Thyroid gland (tissue), 4 donors: ENCODE measurements around the gene SEMA4D. TPM values are rescaled to one million over a fixed set of nuclear protein-coding genes. Genes with fewer than 3 reads are reported as not detected.

Experiments used
- DNase-seq, 2 donors: peaks; one replicate each; pipeline ENCODE4 v3.0.0-alpha.2; 2019
- H3K27ac ChIP-seq, 3 donors: fragments of 200-600 bp; sonication (generic); 1 replicate in 2 of 3; 2 replicates in 1 of 3; pipeline ENCODE4 v1.5.1; 2016 to 2019; ENCODE audit warnings: mild to moderate bottlenecking in 1 of 3, moderate library complexity in 1 of 3
- H3K27me3 ChIP-seq: fragments of 200-600 bp; sonication (generic); one replicate; pipeline ENCODE4 v1.5.1; 2019
- H3K36me3 ChIP-seq, 2 donors: fragments of 200-600 bp; sonication (generic); one replicate each; pipeline ENCODE4 v1.5.1; 2016 to 2019
- H3K4me1 ChIP-seq, 2 donors: fragments of 200-600 bp; sonication (generic); one replicate each; pipeline ENCODE4 v1.5.1; 2017 to 2019
- H3K4me3 ChIP-seq, 3 donors: fragments of 200-600 bp; sonication (generic); replicated peaks in 1 of 3; 1 replicate in 2 of 3; 2 replicates in 1 of 3; pipeline ENCODE4 v1.5.1; 2016; ENCODE audit warnings: mild to moderate bottlenecking in 1 of 3
- H3K9me3 ChIP-seq: fragments of 200-600 bp; sonication (generic); one replicate; pipeline ENCODE4 v1.5.1; 2017
- POLR2A ChIP-seq, 2 donors: fragments of 450-650 bp; IDR thresholded peaks; one replicate each; pipeline ENCODE4 v1.6.1; 2017; ENCODE audit warnings: antibody characterized with exemption in 2 of 2, mild to moderate bottlenecking in 2 of 2, moderate library complexity in 1 of 2
- WGBS, 2 donors: methylation state at CpG; one replicate each; pipeline ENCODE4 v1.1.5; 2017; 5-methylcytosine and 5-hydroxymethylcytosine counted together
- intact Hi-C: fragments of 100-400 bp; cut with DNase I; formaldehyde crosslinking; loops from one replicate; pipeline ENCODE4 v1.15.1; 2023
- total RNA-seq, 4 donors: library from RNA; depleted of rRNA; stranded (reverse); fragments of >200 nt; gene quantifications; one replicate each; pipeline ENCODE4 v1.2.3, GENCODE V29; 2016
- TF ChIP-seq, protein P1 (sequence below), 6 experiments: fragments of 200-600 bp in 3 of 6; fragments of 450-650 bp in 3 of 6; sonication (generic) in 3 of 6; IDR thresholded peaks; one replicate each; pipeline ENCODE4 v1.5.1; 2016 to 2019; ENCODE audit warnings: antibody characterized with exemption in 6 of 6, mild to moderate bottlenecking in 2 of 6, inconsistent platforms in 1 of 6, moderate library complexity in 1 of 6

Gene SEMA4D
- total RNA-seq, 4 donors from 2014 or later: 19.9 to 29.6 (median 28.9) TPM

DNA sequence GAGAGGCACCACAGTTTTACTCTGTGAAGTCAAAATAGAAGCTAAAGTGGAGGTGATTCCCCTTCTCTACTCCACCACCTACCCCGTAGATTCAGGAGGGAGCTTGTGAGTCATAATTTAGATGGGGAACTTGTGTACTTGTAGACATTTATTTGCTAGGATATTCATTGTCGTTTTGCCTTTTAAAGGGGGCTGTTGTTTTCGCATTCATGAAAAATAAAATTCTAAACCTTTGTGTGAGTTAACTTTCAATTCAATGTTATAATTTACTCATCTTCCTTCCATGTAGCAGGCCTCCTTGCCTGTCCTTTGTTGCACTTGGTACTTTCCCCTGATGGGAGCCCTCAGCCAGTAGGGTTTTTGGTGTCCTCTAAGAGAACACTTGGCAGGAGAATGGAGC, 157.6 kb downstream of the SEMA4D start:
- no peaks in the 10 kb centered on the region for H3K9me3 ChIP-seq
- 96% methylated on average over 3 of the region's 3 CpGs for WGBS, 2 donors
- no peak overlapping the region for H3K27ac ChIP-seq
- no peak overlapping the region for H3K4me3 ChIP-seq
- no peaks in the 10 kb centered on the region for H3K27me3 ChIP-seq
- TF ChIP-seq, protein P1, sequence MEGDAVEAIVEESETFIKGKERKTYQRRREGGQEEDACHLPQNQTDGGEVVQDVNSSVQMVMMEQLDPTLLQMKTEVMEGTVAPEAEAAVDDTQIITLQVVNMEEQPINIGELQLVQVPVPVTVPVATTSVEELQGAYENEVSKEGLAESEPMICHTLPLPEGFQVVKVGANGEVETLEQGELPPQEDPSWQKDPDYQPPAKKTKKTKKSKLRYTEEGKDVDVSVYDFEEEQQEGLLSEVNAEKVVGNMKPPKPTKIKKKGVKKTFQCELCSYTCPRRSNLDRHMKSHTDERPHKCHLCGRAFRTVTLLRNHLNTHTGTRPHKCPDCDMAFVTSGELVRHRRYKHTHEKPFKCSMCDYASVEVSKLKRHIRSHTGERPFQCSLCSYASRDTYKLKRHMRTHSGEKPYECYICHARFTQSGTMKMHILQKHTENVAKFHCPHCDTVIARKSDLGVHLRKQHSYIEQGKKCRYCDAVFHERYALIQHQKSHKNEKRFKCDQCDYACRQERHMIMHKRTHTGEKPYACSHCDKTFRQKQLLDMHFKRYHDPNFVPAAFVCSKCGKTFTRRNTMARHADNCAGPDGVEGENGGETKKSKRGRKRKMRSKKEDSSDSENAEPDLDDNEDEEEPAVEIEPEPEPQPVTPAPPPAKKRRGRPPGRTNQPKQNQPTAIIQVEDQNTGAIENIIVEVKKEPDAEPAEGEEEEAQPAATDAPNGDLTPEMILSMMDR (IDR thresholded peaks at IDR 0.05): no peak
- TF ChIP-seq POLR2A (IDR thresholded peaks at IDR 0.05): no peak
- peaks cover 47 to 51% of the 10 kb centered on the region in 2 donors for H3K36me3 ChIP-seq
- no peak for DNase-seq
- intact Hi-C loops: no loop called here
- H3K4me1 ChIP-seq: peaks cover 0 to 6% of the 10 kb centered on the region in 2 donors

- intact Hi-C loops: no loop called here
- WGBS, 2 donors: 56 to 59% methylated on average over 2 of the region's 2 CpGs
- Histone ChIP-seq H3K27ac (peak overlapping the region in 1 of 3 donors; percentile 3), H3K9me3 (no peaks in the 10 kb centered on the region), H3K4me3 (no peak overlapping the region), H3K4me1 (peaks cover 0 to 6% of the 10 kb centered on the region in 2 donors), H3K27me3 (no peaks in the 10 kb centered on the region), H3K36me3 (peaks cover 45 to 51% of the 10 kb centered on the region in 2 donors)
- DNase-seq: no peak
- no peak for TF ChIP-seq POLR2A (IDR thresholded peaks at IDR 0.05)
- TF ChIP-seq, protein P1 (IDR thresholded peaks at IDR 0.05): no peak
These were observed 158.1 kb downstream of the SEMA4D start for GRCh38 chr9:89339807-89340206.

DNA sequence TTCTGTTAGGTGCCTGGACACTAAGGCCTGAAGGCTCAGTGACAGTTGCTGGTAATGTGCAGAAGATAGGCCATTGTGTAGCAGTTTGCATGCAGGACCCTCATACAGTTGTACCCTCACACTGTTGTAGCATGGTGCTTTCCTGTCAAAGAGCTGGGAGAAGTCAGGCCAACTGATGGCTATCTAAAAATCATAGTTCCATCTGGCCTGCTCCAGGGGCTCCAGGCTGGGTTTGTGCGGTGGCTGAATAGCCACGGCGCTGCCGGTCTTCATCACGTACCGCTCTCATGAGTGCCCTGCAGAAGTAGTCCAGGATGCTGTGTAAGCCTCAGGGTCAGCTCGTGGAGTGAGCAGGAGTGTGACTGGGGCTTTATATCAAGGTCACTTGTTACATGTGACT, 167.4 kb downstream of the SEMA4D start:
- H3K4me1 ChIP-seq: no peaks in the 10 kb centered on the region
- H3K36me3 ChIP-seq: peaks cover 57 to 59% of the 10 kb centered on the region in 2 donors
- WGBS, 2 donors: 94 to 97% methylated on average over 7 of the region's 7 CpGs
- H3K9me3 ChIP-seq: no peaks in the 10 kb centered on the region
- TF ChIP-seq, protein P1 (IDR thresholded peaks at IDR 0.05): no peak
- no peak for TF ChIP-seq POLR2A (IDR thresholded peaks at IDR 0.05)
- no peak overlapping the region for H3K4me3 ChIP-seq
- H3K27me3 ChIP-seq: no peaks in the 10 kb centered on the region
- DNase-seq: no peak
- intact Hi-C loops: no loop called here
- H3K27ac ChIP-seq: no peak overlapping the region

- TF ChIP-seq, protein P1 (IDR thresholded peaks at IDR 0.05): no peak
- DNase-seq: no peak
- H3K9me3 ChIP-seq: no peaks in the 10 kb centered on the region
- no peaks in the 10 kb centered on the region for H3K4me1 ChIP-seq
- no peaks in the 10 kb centered on the region for H3K27me3 ChIP-seq
- no peak overlapping the region for H3K4me3 ChIP-seq
- H3K36me3 ChIP-seq: peaks cover 53% of the 10 kb centered on the region in 2 donors
- H3K27ac ChIP-seq: no peak overlapping the region
- intact Hi-C loops: loop anchor here (10.0 kb wide), 1 partner anchor 225 kb away; no protein-coding TSS in a partner anchor
These were observed 168.0 kb downstream of the SEMA4D start for GRCh38 chr9:89329917-89330316.

DNA sequence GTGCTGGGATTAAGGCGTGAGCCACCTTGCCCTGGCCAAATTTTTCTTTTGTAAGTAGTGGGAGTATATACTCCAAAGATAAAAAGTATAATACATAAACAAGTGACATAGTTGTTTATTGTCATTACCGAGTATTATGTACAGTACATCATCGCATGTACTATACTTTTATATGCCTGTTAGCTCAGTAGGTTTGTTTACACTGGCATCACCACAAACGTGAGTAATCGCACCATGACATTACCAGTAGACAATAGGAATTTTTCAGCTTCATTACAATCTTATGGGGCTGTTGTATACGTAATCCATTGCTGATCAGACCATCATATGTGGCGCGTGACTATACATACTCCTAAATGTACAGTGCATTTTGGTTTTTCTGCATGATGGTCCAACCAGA, 169.8 kb downstream of the SEMA4D start:
- intact Hi-C loops: loop anchor here (10.0 kb wide), 1 partner anchor 227 kb away; no protein-coding TSS in a partner anchor

More for the DNA sequence above, 169.8 kb downstream of the SEMA4D start:
- H3K4me3 ChIP-seq: no peak overlapping the region
- DNase-seq: no peak
- no peaks in the 10 kb centered on the region for H3K27me3 ChIP-seq
- H3K9me3 ChIP-seq: no peaks in the 10 kb centered on the region
- peaks cover 36 to 38% of the 10 kb centered on the region in 2 donors for H3K36me3 ChIP-seq
- H3K4me1 ChIP-seq: peaks cover 0 to 6% of the 10 kb centered on the region in 2 donors
- H3K27ac ChIP-seq: no peak overlapping the region
- TF ChIP-seq, protein P1 (IDR thresholded peaks at IDR 0.05): no peak
- no peak for TF ChIP-seq POLR2A (IDR thresholded peaks at IDR 0.05)
- WGBS, 2 donors: 95 to 96% methylated on average over 8 of the region's 8 CpGs
